C4-2B (cell line): Measurements from ENCODE around the gene DNASE1L1.

Source experiments
- ZFX ChIP-seq: fragments of 450-650 bp; IDR thresholded peaks from 2 replicates; pipeline ENCODE4 v1.6.1; 2017
- TF ChIP-seq, protein P1 (sequence below): fragments of 450-650 bp; conservative IDR thresholded peaks from 2 replicates; pipeline ENCODE4 v1.5.1; 2017; ENCODE audit warnings: mild to moderate bottlenecking

GRCh38 chrX:154383359-154384283 lies 25.4 kb downstream of the DNASE1L1 start:
- TF ChIP-seq, protein P1, sequence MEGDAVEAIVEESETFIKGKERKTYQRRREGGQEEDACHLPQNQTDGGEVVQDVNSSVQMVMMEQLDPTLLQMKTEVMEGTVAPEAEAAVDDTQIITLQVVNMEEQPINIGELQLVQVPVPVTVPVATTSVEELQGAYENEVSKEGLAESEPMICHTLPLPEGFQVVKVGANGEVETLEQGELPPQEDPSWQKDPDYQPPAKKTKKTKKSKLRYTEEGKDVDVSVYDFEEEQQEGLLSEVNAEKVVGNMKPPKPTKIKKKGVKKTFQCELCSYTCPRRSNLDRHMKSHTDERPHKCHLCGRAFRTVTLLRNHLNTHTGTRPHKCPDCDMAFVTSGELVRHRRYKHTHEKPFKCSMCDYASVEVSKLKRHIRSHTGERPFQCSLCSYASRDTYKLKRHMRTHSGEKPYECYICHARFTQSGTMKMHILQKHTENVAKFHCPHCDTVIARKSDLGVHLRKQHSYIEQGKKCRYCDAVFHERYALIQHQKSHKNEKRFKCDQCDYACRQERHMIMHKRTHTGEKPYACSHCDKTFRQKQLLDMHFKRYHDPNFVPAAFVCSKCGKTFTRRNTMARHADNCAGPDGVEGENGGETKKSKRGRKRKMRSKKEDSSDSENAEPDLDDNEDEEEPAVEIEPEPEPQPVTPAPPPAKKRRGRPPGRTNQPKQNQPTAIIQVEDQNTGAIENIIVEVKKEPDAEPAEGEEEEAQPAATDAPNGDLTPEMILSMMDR = no peak
- TF ChIP-seq ZFX = no peak
